Kidney (tissue), 14 donors: ENCODE results near the gene AMOTL2. TPM values are rescaled to one million over a fixed set of nuclear protein-coding genes. Genes with fewer than 3 reads are reported as not detected.

ENCODE experiments used
- DNase-seq, 5 donors: peaks; one replicate each; pipeline ENCODE4 v3.0.0-alpha.2; 2013 to 2020
- FAIRE-seq: peaks from 2 replicates; lab custom pipeline; 2012; peaks lifted over from hg19 to GRCh38; lab: Jason Lieb, UNC
- H3K27ac ChIP-seq, 2 donors: one replicate each; pipeline ENCODE4 v1.7.0; 2013; ENCODE audit warnings: low read depth in 2 of 2, low read length in 2 of 2, inconsistent platforms in 1 of 2
- H3K27me3 ChIP-seq: one replicate; pipeline ENCODE4 v1.7.1; 2013; ENCODE audit warnings: low read length, inconsistent platforms; ENCODE audit not compliant: control insufficient read depth, insufficient read depth
- H3K36me3 ChIP-seq, 3 donors: one replicate each; pipeline versions ENCODE4 v1.7.0 to v1.7.1; 2013; ENCODE audit warnings: low read length in 3 of 3, control low read depth in 1 of 3, inconsistent platforms in 1 of 3; ENCODE audit not compliant: insufficient read depth in 3 of 3, control insufficient read depth in 2 of 3
- H3K4me1 ChIP-seq, 3 donors: one replicate each; pipeline versions ENCODE4 v1.7.0 to v1.7.1; 2013; ENCODE audit warnings: low read length in 3 of 3, inconsistent platforms in 1 of 3, low read depth in 1 of 3; ENCODE audit not compliant: control insufficient read depth in 2 of 3, insufficient read depth in 2 of 3
- H3K4me3 ChIP-seq, 3 donors: one replicate each; pipeline versions ENCODE4 v1.7.0 to v1.8.1; 2013; ENCODE audit warnings: low read length in 3 of 3, control low read depth in 1 of 3, inconsistent platforms in 1 of 3
- H3K9ac ChIP-seq, 3 donors: one replicate each; pipeline versions ENCODE4 v1.7.0 to v1.7.1; 2013; ENCODE audit warnings: low read length in 3 of 3, control low read depth in 1 of 3, inconsistent platforms in 1 of 3
- H3K9me3 ChIP-seq, 3 donors: one replicate each; pipeline versions ENCODE4 v1.7.0 to v1.7.1; 2013; ENCODE audit warnings: low read length in 3 of 3, control low read depth in 1 of 3, inconsistent platforms in 1 of 3; ENCODE audit not compliant: control insufficient read depth in 2 of 3, insufficient read depth in 1 of 3
- CTCF ChIP-seq: IDR thresholded peaks from 3 replicates; pipeline ENCODE4 v1.5.1; 2012; ENCODE audit warnings: mild to moderate bottlenecking, moderate library complexity, borderline replicate concordance; ENCODE audit not compliant: insufficient read depth; ENCODE audit errors: extremely low read depth
- intact Hi-C: fragments of 100-400 bp; cut with DNase I; formaldehyde crosslinking; loops from one replicate; pipeline ENCODE4 v1.11.1; 2022
- polyA plus RNA-seq: library from polyadenylated mRNA; stranded (reverse); fragments of 350-450 nt; fragmentation: Illumina TruSeq; extraction: RNeasy Lipid Tissue Mini Kit (QIAGEN cat#74804); gene quantifications from one replicate; pipeline ENCODE4 v1.2.3, GENCODE V29; 2014; ENCODE audit warnings: low read depth, low replicate concordance; ENCODE audit not compliant: insufficient read depth
- total RNA-seq: library from RNA; stranded (reverse); fragmentation: NEBNext Ultra II Directional; extraction: Animal tissue kit (Norgen Biotek cat#: 25700); gene quantifications from one replicate; pipeline ENCODE4 v1.2.1, GENCODE V29; 2021
- donor health status: control.
- donor health status: control.
- donor health status: control.
- donor health status: control.
- donor health status: control.
- donor health status: DM: yes; HTN: yes; CAD: no.
- donor health status: Normal renal cell carcinoma (clear cell type).

AMOTL2 gene
- total and polyA plus RNA-seq, 2 donors from 2014 or later, result 19.5 to 83.5 TPM

DNA sequence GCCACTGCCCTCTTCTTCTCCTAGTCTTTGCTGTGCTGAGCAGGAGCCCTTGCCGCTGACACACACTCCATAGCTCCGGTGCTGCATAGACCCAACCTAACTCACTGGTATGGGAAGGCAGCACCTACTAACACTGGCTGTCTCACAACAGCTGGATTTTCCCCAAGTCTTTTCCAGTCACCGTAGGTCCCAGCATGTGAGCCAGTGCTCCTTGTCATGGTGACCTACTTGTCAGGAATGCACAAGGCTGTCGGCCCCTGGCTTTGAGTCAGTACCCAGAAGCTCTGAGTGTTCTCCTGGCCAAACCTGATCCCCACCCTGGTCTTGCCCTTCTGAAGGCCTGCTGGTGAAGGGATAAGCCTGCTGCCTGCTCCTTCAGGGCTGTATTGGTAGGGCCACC is 25.7 kb downstream of the AMOTL2 start:
- H3K9ac ChIP-seq, result no peak overlapping the region
- no peak for DNase-seq

DNA sequence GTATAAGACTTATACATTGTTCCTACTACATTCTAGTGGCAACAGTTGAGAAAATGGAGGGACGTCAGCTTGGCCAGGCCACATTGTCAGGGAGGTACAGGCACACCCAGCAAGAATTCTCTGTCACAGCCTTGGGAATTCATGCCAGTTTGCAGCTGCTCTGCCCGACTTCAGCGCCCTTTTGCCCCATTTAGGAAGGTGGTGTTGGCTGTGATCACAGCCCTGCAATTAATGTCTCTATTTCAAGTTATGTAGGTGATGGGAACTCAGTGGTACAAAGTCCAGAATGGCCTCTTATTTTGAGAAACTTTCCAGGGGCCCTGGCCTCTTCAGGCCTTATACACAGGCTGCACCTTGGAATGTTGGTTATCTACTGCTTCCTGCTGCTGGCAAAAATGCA is 26.7 kb downstream of the AMOTL2 start:
- Histone ChIP-seq H3K4me3 (no peak overlapping the region), H3K9me3 (peaks cover 0 to 7% (median 0%) of the 10 kb centered on the region in 3 donors), H3K4me1 (peaks cover 0 to 31% (median 21%) of the 10 kb centered on the region in 3 donors), H3K27ac (no peak overlapping the region), H3K27me3 (no peaks in the 10 kb centered on the region), H3K36me3 (no peaks in the 10 kb centered on the region), H3K9ac (no peak overlapping the region)
- DNase-seq (no peak), FAIRE-seq (no peak)
- intact Hi-C loops, result no loop called here
- no peak for TF ChIP-seq CTCF

More for the DNA sequence above, 25.7 kb downstream of the AMOTL2 start:
- H3K4me1 ChIP-seq, result peaks cover 0 to 40% (median 29%) of the 10 kb centered on the region in 3 donors
- intact Hi-C loops, result no loop called here
- no peak overlapping the region for H3K4me3 ChIP-seq
- H3K9me3 ChIP-seq, result peaks cover 0 to 7% (median 0%) of the 10 kb centered on the region in 3 donors
- no peak for TF ChIP-seq CTCF
- H3K27me3 ChIP-seq, result no peaks in the 10 kb centered on the region
- no peaks in the 10 kb centered on the region for H3K36me3 ChIP-seq
- FAIRE-seq, result no peak
- H3K27ac ChIP-seq, result peak overlapping the region; percentile 45 to 76

DNA sequence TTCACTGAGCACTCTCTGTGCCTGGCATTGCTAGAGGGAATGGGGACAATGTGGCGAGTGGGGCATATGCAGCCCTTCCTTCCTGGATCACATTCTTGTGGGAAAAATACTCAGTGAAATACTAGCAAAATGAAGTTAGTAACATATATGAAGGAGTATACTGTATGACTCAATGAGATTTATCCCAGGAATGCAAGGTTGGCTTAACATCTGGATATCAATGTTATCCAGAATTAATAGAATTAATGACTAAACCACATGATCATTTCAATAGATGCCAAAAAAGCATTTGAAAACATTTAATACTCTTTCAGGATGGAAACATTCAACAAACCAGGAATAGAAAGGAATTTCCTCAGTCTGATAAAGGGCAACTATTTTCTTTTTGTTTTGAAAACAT is 27.5 kb downstream of the AMOTL2 start:
- DNase-seq (no peak), FAIRE-seq (no peak)
- H3K27me3 ChIP-seq, result no peaks in the 10 kb centered on the region
- no peak overlapping the region for H3K4me3 ChIP-seq
- no peak overlapping the region for H3K27ac ChIP-seq
- no peak for TF ChIP-seq CTCF
- intact Hi-C loops, result no loop called here
- H3K9ac ChIP-seq, result no peak overlapping the region
- H3K4me1 ChIP-seq, result peaks cover 0 to 31% (median 17%) of the 10 kb centered on the region in 3 donors
- H3K9me3 ChIP-seq, result peaks cover 0 to 7% (median 0%) of the 10 kb centered on the region in 3 donors
- H3K36me3 ChIP-seq, result no peaks in the 10 kb centered on the region

GRCh38 chr3:134345202-134345601 is 29.0 kb downstream of the AMOTL2 start:
- intact Hi-C loops, result no loop called here
- DNase-seq (no peak), FAIRE-seq (no peak)
- H3K4me1 ChIP-seq, result peaks cover 0 to 38% (median 12%) of the 10 kb centered on the region in 3 donors
- TF ChIP-seq CTCF, result no peak
- H3K9ac ChIP-seq, result no peak overlapping the region
- peaks cover 0 to 7% (median 0%) of the 10 kb centered on the region in 3 donors for H3K9me3 ChIP-seq
- no peaks in the 10 kb centered on the region for H3K36me3 ChIP-seq
- no peak overlapping the region for H3K4me3 ChIP-seq
- no peaks in the 10 kb centered on the region for H3K27me3 ChIP-seq
- no peak overlapping the region for H3K27ac ChIP-seq
